IPS-18a (cell line): ENCODE measurements around the gene ELL2.
"Not testable (repeated sequence)": the region's sequence is repeated elsewhere in the genome, so short reads cannot be mapped to it uniquely, and the experiment has no call there.

Source experiments
- H3K27ac ChIP-seq: one replicate; pipeline ENCODE4 v1.5.1; 2013; ENCODE audit warnings: low read length
- H3K27me3 ChIP-seq: one replicate; pipeline ENCODE4 v1.6.1; 2013; ENCODE audit warnings: mild to moderate bottlenecking, low read length; ENCODE audit not compliant: control insufficient read depth, insufficient read depth
- H3K36me3 ChIP-seq: one replicate; pipeline ENCODE4 v1.6.1; 2013; ENCODE audit warnings: low read depth, low read length; ENCODE audit not compliant: control insufficient read depth
- H3K4me1 ChIP-seq: one replicate; pipeline ENCODE4 v1.6.1; 2013; ENCODE audit warnings: low read depth, low read length; ENCODE audit not compliant: control insufficient read depth
- H3K4me3 ChIP-seq: one replicate; pipeline ENCODE4 v1.5.1; 2013; ENCODE audit warnings: low read length
- H3K9ac ChIP-seq: one replicate; pipeline ENCODE4 v1.6.1; 2013; ENCODE audit warnings: mild to moderate bottlenecking, low read length, moderate library complexity
- H3K9me3 ChIP-seq: one replicate; pipeline ENCODE4 v1.6.1; 2013; ENCODE audit warnings: low read depth, low read length; ENCODE audit not compliant: control insufficient read depth

Gene ELL2

DNA sequence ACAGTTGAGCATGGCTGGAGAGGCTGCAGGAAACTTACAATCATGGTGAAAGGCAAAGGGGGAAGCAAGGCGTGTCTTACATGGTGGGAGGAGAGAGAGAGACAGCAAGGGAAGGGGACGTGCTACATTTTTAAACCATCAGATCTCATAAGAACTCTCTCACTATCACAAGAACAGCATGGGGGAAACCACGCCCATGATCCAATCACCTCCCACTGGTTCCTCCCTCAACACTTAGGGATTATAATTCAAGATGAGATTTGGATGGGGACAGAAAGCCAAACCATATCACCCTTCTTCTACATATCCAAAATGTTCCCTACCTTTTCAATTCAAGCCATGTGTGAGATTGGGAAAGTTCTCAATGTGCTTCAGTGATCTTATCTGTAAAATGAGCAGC lies 116.3 kb downstream of the ELL2 start:
- Histone ChIP-seq H3K9me3 (no peaks in the 10 kb centered on the region), H3K36me3 (no peaks in the 10 kb centered on the region), H3K4me1 (no peaks in the 10 kb centered on the region), H3K27ac (no peak overlapping the region), H3K4me3 (no peak overlapping the region), H3K27me3 (no peaks in the 10 kb centered on the region), H3K9ac (no peak overlapping the region)

- Histone ChIP-seq H3K27me3 (no peaks in the 10 kb centered on the region), H3K27ac (no peak overlapping the region), H3K9ac (no peak overlapping the region), H3K4me3 (no peak overlapping the region), H3K36me3 (no peaks in the 10 kb centered on the region), H3K9me3 (no peaks in the 10 kb centered on the region), H3K4me1 (no peaks in the 10 kb centered on the region)
Measured at GRCh38 chr5:95843733-95844223, 117.9 kb downstream of the ELL2 start.

DNA sequence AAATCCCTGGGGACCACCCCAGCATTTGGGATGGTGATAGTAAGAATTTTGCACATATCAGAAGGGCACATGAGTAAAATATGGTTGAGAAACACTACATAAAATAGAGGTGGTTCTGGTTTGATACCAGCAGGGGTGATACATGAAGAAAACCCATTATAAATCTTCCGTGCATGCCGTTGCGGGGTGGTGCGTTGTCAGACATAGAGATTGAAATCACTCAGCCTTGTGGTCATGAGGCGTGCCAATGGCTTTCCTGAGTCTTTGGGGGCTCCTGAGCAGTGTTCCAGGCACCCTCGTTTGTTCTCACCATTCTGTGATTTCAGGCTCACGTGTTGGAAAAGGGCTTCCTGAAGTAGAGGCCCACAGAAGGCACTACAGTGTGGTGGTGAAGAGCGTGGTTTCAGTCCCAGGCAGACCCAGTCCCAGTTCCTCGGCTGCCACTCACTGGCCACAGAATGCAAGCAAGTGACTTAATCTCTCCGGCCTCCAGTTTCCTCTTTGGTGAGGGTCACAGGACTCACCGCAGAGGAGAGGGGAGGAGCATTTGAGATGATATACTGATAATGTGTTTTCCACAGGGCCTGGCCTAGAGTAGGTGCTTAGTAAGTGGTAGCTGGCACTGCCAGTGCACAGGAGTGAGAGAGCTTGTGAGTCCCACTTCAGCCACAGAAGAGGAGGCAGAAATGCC lies 118.7 kb downstream of the ELL2 start:
- Histone ChIP-seq H3K9ac (no peak overlapping the region), H3K4me3 (no peak overlapping the region), H3K36me3 (no peaks in the 10 kb centered on the region), H3K4me1 (no peaks in the 10 kb centered on the region), H3K27ac (no peak overlapping the region), H3K27me3 (no peaks in the 10 kb centered on the region), H3K9me3 (no peaks in the 10 kb centered on the region)

DNA sequence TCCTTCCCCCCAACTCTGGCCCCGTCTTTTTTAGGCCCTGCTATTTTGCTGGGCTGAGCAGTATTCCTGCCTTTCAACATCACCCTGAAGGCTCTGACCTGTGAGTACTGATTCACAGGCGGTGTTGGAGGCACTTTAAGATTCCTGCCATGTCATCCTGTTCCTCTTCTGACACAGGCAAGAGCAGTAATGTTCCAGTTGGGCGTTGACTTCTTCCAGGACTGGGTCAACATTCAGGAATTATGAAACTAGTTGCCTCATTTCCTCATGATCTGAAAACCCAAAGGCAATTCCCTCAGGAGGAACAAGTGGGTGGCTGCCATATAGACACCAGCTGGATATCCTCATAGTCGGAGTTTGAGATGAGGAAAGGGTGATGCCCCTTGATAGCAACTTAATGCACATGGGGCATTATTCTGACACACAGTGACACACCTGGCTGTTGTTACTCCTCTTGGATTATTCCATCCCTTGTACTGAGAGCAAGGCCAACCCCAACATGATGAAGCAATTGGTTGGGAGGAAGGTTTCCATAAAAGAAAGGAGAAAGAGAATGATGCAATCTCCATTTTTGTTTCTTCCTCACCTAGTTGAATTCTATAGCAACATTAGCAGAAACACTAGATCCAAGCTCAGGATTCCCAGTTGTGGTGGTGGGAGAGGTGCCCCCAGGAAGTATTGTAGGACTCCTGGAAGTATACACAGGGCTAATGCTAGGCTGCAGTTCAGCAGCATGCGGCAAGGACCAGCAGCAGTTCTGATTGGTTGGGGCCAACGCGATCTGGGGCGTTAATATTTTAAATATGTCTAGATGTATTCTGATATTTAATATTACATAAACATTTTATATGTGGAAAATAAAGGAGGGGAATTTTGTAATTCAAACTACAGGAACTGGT lies 119.5 kb downstream of the ELL2 start:
- Histone ChIP-seq H3K27me3 (no peaks in the 10 kb centered on the region), H3K36me3 (no peaks in the 10 kb centered on the region), H3K9ac (no peak overlapping the region), H3K4me1 (no peaks in the 10 kb centered on the region), H3K9me3 (no peaks in the 10 kb centered on the region), H3K4me3 (no peak overlapping the region), H3K27ac (no peak overlapping the region)

- H3K9ac ChIP-seq = no peak overlapping the region
- no peaks in the 10 kb centered on the region for H3K4me1 ChIP-seq
Measured at GRCh38 chr5:95840956-95841705, 120.5 kb downstream of the ELL2 start.

GRCh38 chr5:95839658-95840057 lies 122.0 kb downstream of the ELL2 start:
- Histone ChIP-seq H3K36me3 (no peaks in the 10 kb centered on the region), H3K4me1 (no peaks in the 10 kb centered on the region), H3K9ac (no peak overlapping the region), H3K4me3 (no peak overlapping the region), H3K27me3 (no peaks in the 10 kb centered on the region), H3K27ac (no peak overlapping the region), H3K9me3 (no peaks in the 10 kb centered on the region)

More at GRCh38 chr5:95840956-95841705, 120.5 kb downstream of the ELL2 start:
- Histone ChIP-seq H3K27me3 (no peaks in the 10 kb centered on the region), H3K27ac (no peak overlapping the region), H3K4me3 (no peak overlapping the region), H3K9me3 (no peaks in the 10 kb centered on the region), H3K36me3 (no peaks in the 10 kb centered on the region)

- Histone ChIP-seq H3K27me3 (peaks cover 5% of the 10 kb centered on the region), H3K4me3 (no peak overlapping the region), H3K9ac (no peak overlapping the region), H3K36me3 (no peaks in the 10 kb centered on the region), H3K9me3 (no peaks in the 10 kb centered on the region), H3K4me1 (no peaks in the 10 kb centered on the region), H3K27ac (no peak overlapping the region)
Measured at GRCh38 chr5:95838556-95838955, 123.1 kb downstream of the ELL2 start.

GRCh38 chr5:95838001-95838520 lies 123.6 kb downstream of the ELL2 start:
- no peaks in the 10 kb centered on the region for H3K4me1 ChIP-seq

GRCh38 chr5:95837492-95837891 lies 124.2 kb downstream of the ELL2 start:
- Histone ChIP-seq H3K27ac (no peak overlapping the region), H3K27me3 (peaks cover 5% of the 10 kb centered on the region), H3K4me1 (no peaks in the 10 kb centered on the region), H3K9me3 (no peaks in the 10 kb centered on the region), H3K36me3 (no peaks in the 10 kb centered on the region), H3K4me3 (no peak overlapping the region), H3K9ac (no peak overlapping the region)

More at GRCh38 chr5:95838001-95838520, 123.6 kb downstream of the ELL2 start:
- no peak overlapping the region for H3K9ac ChIP-seq
- H3K27ac ChIP-seq = no peak overlapping the region
- no peaks in the 10 kb centered on the region for H3K9me3 ChIP-seq
- peaks cover 5% of the 10 kb centered on the region for H3K27me3 ChIP-seq
- no peaks in the 10 kb centered on the region for H3K36me3 ChIP-seq
- H3K4me3 ChIP-seq = no peak overlapping the region

DNA sequence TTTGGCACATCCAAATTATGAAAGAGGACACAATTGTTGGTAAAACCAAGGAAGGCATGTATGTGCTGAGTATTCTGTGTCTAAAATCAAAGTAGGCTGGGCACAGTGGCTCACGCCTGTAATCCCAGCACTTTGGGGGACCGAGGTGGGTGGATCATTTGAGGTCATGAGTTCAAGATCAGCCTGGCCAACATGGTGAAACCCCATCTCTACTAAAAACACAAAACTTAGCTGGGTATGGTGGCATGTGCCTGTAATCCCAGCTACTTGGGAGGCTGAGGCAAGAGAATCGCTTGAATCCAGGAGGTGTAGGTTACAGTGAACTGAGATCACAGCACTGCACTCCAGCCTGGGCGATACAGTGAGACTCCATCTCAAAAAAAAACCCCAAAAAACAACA lies 124.7 kb downstream of the ELL2 start:
- H3K4me1 ChIP-seq, H3K9me3 ChIP-seq, H3K27ac ChIP-seq, H3K9ac ChIP-seq, H3K36me3 ChIP-seq, H3K4me3 ChIP-seq, H3K27me3 ChIP-seq: not testable (repeated sequence)

DNA sequence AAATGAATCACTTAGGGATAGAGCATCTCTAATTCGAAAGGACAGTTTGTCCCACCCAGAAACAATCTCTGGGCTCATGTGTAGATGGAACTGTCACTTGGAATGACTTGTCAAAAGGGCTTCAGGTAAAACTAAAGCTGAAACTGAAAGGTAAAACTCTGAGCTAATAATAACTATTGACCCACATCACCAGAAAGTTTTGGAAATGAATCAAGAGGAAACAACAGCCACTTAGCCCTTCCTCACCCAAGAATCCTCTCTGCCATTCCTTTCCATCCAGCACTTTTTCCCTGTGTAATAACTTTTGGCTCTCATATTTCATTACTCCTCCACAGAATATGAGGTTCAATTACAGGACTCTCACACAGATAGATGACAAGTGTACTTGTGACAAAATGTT lies 125.1 kb downstream of the ELL2 start:
- Histone ChIP-seq H3K9me3 (no peaks in the 10 kb centered on the region), H3K9ac (no peak overlapping the region), H3K4me3 (no peak overlapping the region), H3K36me3 (no peaks in the 10 kb centered on the region), H3K27ac (no peak overlapping the region), H3K4me1 (no peaks in the 10 kb centered on the region), H3K27me3 (peaks cover 5% of the 10 kb centered on the region)
